ENCODE results near the gene LAIR1.

The LAIR1 gene

GRCh38 chr19:54317108-54317964 is 47.4 kb downstream of the LAIR1 start:
- DNase-seq (ENCODE audit: low read depth), result no peak

- no peak for DNase-seq (ENCODE audit: low read depth)
Observed at GRCh38 chr19:54316746-54317107, 48.0 kb downstream of the LAIR1 start.

- DNase-seq (ENCODE audit: low read depth), result no peak
Observed at GRCh38 chr19:54315956-54316355, 48.8 kb downstream of the LAIR1 start.

GRCh38 chr19:54312436-54313377 is 52.0 kb downstream of the LAIR1 start, which contains the start of gene LILRA5:
Gene LILRA5, minus strand, starts transcription at chr19:54313166. Its CDS starts 147 bp downstream, at chr19:54313019.
- no peak for DNase-seq (ENCODE audit: low read depth)

GRCh38 chr19:54312011-54312410 is 52.7 kb downstream of the LAIR1 start:
- DNase-seq (ENCODE audit: low read depth), result no peak

GRCh38 chr19:54311486-54311885 is 53.2 kb downstream of the LAIR1 start:
- DNase-seq (ENCODE audit: low read depth), result no peak

GRCh38 chr19:54310543-54310942 is 54.2 kb downstream of the LAIR1 start:
- no peak for DNase-seq (ENCODE audit: low read depth)

GRCh38 chr19:54309811-54310210 is 54.9 kb downstream of the LAIR1 start:
- DNase-seq (ENCODE audit: low read depth), result no peak

- no peak for DNase-seq (ENCODE audit: low read depth)
Observed at GRCh38 chr19:54307389-54308020, 57.2 kb downstream of the LAIR1 start.

- DNase-seq (ENCODE audit: low read depth), result no peak
Observed at GRCh38 chr19:54305141-54305540, 59.6 kb downstream of the LAIR1 start.

GRCh38 chr19:54302257-54302656 is 62.5 kb downstream of the LAIR1 start:
- DNase-seq (ENCODE audit: low read depth), result no peak
